Tongue (tissue), 2 donors: ENCODE results near the gene SEMA4D. TPM values are rescaled to one million over a fixed set of nuclear protein-coding genes. Genes with fewer than 3 reads are reported as not detected.
"Not testable (repeated sequence)": the region's sequence is repeated elsewhere in the genome, so short reads cannot be mapped to it uniquely, and the experiment has no call there.

Experiments used
- DNase-seq: peaks from one replicate; pipeline ENCODE4 v3.0.0-alpha.2; 2015
- total RNA-seq: library from RNA; depleted of rRNA; stranded (reverse); fragments of >200 nt; gene quantifications from one replicate; pipeline ENCODE4 v1.2.3, GENCODE V29; 2014

Gene SEMA4D
- total RNA-seq, 1 donor from 2014 or later = 35.8 TPM

DNA sequence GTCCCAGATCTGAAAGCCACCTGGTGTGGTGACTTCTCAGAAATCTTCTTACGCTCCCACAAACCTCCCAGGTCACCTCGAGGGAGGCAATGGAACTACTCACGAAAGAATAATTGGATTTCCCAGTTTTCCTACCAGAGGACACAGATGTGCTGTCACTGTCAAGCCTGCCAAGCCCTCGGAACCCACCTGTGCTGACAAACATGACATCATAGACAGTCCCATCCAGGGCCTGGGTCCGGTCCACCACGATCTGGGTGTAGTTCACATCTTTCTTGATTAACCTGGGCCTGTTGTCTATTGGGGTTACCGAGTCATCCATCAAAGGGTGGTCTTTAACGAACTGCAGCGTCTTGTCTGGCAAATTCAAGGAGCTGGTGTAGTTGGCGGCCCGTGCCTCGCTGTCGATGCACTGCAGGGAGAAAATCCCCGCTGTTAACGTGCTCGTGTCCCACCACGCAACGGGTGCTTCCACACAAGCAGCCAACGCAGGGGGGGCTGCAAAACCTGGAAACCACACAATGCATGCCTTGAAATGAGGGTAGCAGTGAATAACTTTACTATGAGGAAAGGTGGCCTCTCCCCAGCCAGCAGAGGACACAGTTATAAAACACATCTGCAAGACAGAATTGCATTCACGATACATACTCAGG lies 110.6 kb downstream of the SEMA4D start:
- no peak for DNase-seq

DNA sequence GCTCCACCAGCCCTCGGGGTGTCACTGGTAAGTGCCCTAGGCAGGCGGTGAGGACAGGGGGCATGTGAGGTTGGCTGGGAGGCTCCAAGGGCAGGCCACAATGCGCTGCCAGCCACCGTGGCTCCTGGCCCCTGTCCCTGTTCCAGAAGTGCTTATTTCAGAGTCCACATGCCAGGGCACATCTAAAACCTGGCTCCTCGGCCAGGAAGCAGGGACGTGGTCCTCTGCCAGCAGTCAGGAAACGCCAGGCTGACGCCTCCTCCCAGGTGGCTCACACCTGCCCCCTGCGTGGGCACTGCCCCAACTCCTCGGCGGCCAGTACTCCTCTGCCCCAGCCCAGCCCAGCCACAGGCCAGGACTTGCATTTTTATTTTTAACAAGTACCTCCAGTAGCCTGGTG lies 111.1 kb downstream of the SEMA4D start:
- no peak for DNase-seq

DNA sequence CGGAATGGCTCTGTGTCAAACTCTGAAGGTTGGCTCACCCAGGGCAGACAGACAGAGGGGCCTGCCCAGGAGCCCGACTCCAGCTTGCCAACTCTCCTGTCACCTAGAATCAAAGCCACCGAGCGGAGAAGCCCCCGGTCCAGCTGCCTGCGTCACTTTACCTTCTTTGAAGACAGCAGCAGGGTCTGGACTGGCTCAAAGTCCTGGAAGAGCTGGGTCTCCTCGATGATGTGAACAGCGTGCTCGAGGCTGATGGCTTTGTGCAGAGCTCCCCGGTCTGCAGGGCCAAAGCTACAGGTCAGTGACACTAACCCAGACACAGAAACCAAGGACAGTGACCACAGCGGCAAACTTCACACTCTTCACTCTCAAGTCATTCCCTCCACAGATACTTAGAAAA lies 111.7 kb downstream of the SEMA4D start:
- DNase-seq = no peak

DNA sequence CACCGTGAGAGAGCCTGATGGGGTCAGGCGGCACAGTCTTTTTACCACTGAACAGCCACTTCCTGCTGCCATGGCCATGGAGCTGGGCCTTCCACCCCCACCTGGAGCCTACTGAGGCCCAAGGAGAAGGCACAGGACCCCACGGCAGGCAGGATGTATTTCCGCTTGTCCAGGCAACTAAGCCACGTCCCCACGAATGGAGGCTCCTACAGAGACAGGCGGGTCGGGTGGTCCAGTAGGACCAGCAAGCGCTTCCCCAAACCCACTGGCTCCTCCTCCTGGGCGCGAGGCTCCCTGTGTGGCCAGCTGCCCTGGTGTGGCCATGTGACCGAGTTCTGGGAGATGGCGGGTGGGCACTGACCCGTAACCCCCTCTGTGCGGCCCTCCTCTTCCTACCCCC lies 113.1 kb downstream of the SEMA4D start:
- DNase-seq = no peak

DNA sequence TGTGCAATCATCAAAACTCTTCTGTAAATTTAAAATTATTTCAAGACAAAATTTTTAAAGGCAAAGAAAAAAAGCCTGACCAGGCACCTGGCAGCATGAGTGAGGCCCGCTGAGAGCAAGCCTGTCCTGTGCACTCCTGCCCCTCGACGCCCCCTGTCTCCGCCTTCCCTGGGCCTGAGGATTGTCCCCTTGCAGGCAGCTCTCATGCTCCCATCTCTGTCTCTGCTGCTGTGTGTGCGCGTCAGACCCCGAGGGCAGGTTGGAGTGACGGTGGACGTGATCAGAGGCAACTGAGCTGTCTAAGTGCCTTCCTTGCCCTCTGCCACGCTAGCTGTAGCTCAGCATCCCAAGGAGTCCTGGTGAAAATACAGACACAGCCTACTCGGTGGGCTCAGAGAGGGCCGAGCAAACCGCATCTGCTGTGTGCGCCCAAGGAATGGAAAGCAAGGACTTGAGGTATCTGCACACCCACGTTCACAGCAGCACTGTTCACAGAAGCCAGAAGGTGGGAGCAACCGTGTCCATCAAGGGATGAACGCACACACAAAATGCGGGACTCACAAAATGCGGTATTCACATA lies 114.1 kb downstream of the SEMA4D start:
- DNase-seq = no peak

DNA sequence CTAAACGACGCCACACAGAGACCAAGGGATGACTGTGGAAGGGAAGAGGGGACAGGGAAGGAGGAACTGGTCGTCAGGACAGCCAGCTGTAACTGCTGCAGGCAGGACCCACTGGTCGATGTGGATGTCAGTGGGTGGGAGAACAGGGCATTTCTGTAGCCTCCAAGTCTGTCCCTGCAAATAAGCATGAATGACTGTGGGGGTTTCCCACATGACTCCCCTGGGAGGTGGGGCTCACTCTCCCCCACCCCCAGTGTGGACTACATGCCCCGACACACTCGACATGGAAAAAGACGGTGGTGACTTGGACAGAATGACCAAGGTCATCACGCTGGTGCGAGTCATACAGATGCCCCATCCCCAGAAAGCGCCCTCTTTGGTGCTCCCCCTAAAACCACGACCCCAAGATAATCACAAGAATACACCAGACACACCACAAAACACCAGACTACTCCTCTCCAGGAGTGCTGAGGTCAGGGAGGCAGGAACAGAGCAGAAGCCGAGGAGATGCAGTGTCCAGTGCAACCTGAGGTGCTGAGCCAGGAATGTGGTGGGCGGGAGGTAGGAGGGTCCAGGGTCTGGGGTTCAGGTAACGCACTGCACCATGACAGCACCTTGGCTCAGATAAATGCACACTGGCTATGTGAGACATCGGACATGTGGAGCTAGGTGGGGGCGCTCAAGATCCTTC lies 114.7 kb downstream of the SEMA4D start:
- DNase-seq = no peak

DNA sequence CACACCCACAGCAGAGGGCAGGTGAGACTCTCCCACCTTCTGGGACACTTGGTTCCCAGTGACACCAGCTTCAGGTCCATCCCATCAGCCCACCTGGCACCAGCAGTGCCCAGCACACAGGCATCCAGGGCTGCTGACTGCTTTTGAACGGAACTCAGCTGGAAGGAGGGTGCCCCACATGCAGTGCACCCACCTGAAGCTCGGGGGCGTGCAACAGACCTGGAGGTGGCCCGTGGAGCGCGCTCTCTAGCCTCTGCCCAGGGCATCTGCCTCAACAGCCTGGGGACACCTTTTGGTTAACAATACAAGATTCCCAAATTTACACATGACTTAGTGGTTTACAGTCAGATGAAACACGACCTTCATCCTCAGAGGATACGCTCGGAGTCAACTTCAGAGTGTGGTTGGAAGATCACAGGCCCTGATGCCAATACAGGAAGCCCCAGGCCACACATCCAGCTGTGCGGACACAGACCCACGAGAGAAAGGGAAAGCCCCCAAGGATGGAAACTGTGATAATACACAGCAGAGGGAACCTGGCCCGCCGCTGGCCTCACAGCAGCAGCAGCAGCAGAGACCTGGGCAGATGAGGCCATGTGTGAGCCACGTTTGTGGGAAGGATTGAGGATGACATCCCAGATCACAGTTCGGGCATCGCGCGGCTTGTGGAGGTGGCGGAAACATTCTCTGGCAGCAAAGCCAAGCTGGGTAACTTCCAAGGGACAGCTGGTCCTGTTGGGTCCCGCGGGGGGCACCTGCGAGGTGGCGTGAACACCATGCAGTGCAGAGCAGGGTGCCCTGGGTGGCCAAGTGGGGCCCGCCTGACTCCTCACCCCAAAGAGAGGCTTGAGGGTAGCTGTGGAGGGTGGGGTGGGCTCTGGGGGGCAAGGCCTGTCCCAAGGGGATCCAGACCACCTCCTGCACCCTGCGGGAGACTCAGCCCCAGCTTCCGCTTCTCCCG lies 115.6 kb downstream of the SEMA4D start:
- no peak for DNase-seq

DNA sequence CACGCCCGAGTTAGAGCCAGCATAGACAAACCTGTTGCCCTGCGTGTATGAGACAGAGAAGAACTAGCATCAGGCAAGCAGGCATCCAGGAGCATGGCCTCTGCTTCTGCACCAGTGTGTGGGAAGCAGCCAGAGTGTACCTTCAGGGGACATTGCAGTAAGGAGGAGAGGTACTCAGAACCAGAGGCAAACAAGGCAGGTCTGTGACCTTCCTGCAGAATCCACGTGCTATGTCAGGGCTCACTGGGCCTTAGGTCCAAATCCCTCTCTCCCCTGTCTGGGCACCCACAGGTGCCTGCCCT lies 116.7 kb downstream of the SEMA4D start:
- DNase-seq = no peak

DNA sequence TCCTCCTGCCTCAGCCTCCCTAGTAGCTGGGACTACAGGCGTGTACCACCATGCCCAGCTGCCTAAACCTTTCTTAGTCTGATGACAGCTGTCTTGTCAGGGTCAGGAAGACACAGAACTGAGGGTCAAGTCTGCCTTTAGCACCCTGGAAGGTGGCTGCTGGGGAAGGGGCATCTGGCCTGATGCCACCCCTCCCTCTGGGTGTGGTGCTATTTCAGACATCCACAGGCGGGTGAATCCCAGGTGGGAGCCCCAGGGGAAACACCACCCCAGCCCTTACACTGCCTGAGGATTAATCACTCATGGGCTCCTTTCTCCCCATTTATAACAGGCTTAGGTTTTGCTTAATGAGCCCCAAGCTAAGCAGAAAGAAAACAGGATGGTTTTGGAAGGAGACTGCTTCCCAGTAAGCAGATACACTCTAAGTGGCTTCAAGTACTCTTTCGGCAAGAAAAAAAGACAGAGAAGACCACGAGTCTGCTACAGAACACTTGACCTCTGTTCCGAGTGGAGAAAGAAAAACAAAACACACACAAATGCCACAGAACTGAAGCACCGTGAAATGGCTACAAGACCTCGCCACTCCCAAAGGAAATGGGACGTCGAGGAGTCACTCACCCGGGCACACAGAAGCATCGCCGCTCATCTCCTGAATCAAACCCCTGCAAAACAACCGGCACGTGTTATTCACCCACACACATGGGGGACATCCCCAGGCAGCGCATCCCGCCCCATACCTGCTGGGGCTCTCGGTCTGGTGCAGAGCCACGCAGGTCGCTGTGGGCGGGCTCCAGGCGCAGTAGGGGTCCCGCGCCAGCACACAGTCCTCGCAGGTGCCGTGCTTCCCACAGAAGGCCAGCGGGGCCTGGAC lies 117.2 kb downstream of the SEMA4D start:
- no peak for DNase-seq

DNA sequence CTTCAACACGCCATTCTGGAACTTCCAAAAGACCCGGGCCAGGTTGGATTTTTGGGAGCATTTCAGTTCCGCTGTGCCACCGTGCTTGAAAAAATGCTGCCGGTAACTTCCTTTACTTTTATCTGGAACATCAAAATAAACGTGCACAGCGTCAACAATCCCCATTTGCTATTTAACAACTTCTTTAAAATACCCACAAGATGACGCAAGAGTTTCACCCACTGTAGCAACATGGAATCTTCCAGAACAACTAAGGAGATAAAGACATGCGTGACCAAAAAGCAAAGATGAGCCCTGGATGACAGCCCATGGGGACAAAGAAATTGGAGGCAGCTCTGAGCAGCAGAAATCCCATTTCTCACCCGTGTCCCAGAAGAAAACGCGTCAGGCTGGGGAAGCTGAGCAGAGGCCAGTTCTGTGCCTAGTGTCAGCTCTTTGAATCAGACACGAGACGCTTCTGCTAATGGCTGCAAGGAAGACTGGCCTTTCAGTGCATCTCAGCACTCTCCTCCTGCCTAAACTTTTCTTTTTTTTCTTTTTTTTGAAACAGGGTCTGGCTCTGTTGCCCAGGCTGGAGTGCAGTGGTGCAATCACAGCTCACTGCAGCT lies 118.3 kb downstream of the SEMA4D start:
- DNase-seq = no peak

DNA sequence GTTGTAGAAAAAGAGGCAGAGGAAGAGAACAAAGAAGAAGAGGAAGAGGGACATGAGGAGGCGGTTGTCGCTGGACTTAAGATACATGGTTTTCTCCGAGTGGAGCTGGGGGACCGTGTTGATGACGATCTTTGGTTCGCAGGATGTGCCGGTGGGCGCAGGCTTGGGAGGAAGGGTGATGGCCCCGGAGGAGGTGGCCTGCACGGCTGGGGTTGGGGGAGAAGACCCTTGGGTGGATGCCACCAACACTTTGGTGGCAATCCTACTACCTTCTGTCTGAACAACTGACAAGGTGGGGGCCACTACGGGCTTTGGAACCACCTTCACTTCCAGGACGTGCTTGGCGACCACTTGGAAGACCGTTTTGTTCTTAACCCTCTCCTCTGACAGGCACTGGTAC lies 118.9 kb downstream of the SEMA4D start:
- DNase-seq = no peak

DNA sequence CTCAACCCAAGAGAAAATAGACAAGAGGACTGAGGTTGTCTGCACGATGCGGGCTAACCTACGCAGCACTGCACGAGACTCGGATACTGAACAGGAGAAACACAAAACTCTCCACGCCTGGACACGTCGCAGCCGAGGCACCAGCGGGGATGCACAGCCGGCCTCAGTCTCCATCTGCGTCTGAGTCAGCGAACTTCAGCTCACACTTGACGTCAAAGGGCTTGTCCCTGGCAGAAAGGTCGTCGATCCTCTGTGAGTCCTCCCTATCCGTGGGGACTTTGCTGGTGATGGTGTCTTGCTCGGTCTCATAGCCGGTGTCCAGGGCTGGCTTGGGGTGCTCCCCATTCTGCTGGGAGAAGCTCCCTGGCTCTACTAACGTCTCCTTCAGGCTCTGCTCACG lies 119.4 kb downstream of the SEMA4D start:
- no peak for DNase-seq

DNA sequence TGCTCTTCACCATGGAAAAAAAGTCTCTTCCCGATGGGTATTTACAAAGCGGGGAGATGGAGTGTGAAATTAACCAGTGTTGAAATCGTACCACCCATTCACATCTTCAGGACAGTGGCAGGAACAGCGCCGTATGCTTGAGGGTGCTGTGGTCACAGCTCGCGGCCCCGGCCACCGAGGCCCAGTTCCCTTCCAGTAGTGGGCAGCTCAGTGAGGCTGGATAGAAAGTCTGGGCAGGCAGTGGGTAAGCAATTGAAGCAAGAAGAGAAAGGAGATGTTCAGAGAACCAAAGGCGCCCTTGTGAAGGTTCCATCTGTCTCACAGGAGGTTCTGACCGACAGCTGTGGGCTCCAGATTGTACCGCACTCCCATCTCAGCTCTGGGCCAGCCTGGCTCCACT lies 120.5 kb downstream of the SEMA4D start:
- DNase-seq = no peak

DNA sequence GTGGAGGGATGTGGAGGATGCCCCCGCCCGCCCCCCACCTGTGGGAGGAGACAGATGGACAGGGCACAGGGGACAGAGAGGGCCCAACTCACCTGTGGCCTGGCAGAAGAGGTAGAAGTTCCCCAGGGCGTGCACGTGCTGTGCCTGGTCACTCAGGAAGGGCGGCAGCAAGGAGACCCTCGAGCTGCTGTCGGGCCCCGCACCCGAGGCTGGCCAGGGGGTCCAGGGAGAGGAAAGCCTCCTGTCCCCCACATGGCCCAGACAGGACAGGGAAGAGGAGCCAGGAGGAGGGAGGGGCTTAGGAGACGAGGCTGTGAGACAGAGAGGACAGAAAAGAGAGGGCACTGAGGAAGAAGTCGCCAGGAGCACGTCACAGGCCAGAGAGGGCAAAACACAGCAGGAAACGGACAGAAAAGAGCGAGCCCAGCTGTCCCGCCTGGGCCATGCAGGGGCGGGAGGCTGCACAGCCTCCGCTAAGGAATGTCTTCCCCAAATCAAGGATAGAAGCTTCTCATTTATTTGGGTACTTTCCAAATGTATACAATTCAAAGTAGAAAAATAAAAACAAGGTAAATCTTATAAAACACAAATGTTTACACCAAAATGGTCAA lies 121.1 kb downstream of the SEMA4D start:
- no peak for DNase-seq

DNA sequence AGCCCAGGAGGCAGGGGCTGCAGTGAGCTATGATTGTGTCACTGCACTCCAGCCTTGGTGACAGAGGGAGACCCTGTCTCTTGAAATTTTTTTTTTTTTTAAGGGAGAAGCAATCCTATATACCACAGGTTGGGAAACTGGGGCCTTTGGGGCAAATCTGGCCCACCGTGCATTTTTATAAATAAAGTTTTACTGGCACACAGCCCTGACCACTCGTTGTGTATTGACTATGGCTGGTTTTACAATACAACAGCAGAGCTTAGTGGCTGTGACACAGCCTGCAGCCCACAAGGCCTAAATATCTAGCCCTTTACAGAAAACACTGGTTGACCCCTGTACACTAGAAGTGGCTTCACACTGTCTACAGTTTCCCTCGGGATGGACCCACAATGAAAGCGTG lies 121.6 kb downstream of the SEMA4D start:
- DNase-seq = no peak

DNA sequence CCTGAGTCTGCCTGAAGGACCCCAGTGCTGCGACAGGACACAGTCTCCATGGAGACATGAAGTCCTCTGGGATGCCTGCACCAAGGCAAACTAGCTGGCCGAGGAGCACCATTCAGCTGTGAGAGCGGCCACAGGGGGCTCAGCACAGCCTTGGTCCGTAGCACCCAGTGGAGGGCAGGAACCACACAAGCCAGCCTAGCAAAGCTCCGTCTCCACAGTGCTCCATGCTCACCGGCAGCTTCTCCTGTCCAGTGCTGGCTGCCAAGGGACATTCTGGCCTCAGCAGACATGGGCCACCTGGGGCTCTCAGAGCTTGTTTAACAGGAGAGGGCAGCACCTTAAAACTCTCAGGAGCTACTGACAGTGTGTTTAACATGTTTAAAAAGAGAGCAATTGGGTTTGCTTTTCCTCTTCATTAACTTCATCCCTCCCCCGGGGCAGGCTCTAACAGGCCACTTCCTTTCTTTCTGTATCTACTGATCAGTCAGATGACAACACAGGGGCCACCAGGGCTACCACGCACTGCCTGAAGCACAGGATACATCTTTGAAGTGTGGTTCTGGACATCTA lies 122.6 kb downstream of the SEMA4D start:
- DNase-seq = no peak

DNA sequence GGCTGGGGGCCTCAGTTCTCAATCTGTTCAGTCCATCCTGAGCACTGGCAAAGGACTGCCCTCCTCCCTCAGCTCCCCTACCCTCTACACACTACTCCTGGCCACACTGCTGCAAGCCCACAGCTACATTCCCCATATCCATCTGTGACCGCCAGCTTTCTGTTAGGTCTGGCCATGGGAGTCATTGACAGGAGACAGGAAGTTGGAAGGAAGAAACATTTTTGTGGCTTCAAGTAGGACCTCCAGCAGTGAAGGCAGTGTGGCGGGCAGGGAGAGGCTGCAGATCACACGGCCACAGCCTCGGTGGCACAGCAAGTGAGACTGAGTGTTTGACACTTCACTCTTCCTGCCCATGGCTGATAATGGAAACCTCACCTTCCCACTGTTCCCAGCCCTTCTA lies 123.7 kb downstream of the SEMA4D start:
- no peak for DNase-seq

DNA sequence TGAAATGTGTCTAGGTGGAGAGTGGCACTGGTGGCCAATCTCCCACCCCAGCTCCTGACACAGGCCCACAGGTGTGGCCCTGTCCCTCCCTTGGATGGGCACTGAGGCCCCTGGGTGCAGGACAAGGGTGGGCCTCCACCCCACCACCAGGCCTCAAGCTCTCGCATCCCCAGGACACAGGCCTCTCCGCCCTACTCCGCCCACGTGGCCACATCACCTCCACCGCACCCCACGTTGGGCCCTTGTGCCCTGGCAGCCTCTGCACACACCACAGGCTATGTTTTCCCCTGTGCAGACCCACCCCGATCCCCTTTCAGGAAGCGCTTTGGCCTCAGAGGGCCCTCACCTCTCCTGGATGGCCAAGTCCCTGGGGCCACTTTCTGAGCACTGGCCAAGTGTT lies 124.9 kb downstream of the SEMA4D start:
- DNase-seq = no peak

DNA sequence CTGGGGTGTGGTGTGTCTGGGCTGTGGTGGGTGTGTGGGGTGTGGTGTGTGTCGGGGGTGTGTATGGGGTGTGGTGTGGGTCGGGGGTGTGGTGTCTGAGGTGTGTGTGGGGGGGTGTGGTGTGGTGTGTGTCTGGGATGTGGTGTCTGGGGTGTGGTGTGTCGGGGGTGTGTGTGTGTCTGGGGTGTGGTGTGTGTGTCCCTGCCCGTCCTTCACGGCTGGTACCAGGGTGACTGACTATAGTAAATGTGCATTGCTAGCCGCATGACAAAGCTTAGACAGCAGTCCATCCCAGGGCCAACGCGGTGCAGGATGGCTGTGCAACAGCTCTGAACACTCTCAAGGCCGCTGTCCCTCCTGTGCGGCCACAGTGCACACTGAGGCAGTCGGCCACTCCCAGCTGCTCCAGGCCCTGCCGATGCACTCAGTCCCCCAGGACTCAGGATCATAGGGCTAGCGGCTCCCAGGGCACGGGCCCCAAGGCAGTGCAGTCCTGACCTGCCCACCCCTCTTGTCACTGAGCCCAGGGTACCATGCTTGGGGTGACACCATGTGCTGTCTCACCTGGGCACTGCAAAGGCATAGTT lies 125.6 kb downstream of the SEMA4D start:
- DNase-seq = no peak

DNA sequence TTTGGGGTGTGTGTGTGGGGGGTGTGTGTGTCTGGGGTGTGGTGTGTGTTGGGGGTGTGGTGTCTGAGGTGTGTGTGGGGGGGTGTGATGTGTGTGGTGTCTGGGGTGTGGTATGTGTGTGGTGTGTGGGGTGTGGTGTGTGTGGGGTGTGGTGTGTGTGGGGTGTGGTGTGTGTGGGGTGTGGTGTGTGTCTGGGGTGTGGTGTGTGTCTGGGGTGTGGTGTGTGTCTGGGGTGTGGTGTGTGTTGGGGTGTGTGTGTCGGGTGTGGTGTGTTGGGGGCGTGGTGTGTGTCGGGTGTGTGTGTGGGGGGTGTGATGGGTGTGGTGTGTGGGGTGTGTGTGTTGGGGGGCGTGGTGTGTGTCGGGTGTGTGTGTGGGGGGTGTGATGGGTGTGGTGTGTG lies 126.1 kb downstream of the SEMA4D start:
- not testable (repeated sequence) for DNase-seq
